A172 (cell line): ENCODE data around the gene FBXO10. TPM values are rescaled to one million over a fixed set of nuclear protein-coding genes. Genes with fewer than 3 reads are reported as not detected.

Experiments
- DNase-seq: peaks from one replicate; pipeline ENCODE4 v3.0.0-alpha.2; 2015; ENCODE audit warnings: low spot score
- total RNA-seq: library from RNA; depleted of rRNA; stranded (reverse); fragments of >200 nt; shearing (Covaris generic); gene quantifications from 2 replicates; pipeline ENCODE4 v1.2.3, GENCODE V29; 2014

The FBXO10 gene
- total RNA-seq, 1 experiment from 2014 or later: 3.9 TPM

GRCh38 chr9:37593883-37594448, 17.8 kb upstream of the FBXO10 start:
- DNase-seq: no peak

GRCh38 chr9:37592108-37592951, 16.1 kb upstream of the FBXO10 start, which contains the start of gene TOMM5:
TOMM5 (minus strand) TSS chr9:37592597; CDS start chr9:37592532, 65 bp downstream.
- DNase-seq: peak; percentile 79

GRCh38 chr9:37587521-37587920, 11.3 kb upstream of the FBXO10 start:
- no peak for DNase-seq

DNA sequence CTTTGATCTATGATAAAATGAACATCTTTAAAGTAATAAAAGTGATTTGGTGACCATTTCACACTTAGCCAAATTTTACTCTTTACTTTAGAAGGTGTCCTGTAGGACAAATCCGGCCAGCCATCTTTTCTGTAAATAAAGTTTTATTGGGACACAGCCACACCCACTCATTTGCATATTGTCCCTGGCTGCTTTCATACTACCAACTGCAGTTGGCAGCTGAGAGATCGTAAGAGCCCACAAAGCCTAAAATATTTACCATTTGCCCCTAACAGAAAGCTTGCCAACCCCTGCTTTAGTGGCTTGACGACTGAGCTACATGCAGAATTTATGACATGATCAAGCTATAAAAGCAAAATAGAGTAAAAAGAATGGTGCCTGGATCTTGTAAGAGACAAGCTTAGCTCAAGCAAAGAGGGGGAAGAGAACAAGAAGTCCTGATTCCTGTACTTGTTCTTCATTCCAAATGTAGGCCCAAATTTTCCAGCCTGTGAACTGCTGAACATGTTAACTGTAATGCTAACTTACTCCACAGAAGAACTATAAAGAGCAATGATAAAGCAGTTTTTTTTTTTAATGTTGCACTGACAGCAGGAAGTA, 7.4 kb upstream of the FBXO10 start:
- DNase-seq: no peak

DNA sequence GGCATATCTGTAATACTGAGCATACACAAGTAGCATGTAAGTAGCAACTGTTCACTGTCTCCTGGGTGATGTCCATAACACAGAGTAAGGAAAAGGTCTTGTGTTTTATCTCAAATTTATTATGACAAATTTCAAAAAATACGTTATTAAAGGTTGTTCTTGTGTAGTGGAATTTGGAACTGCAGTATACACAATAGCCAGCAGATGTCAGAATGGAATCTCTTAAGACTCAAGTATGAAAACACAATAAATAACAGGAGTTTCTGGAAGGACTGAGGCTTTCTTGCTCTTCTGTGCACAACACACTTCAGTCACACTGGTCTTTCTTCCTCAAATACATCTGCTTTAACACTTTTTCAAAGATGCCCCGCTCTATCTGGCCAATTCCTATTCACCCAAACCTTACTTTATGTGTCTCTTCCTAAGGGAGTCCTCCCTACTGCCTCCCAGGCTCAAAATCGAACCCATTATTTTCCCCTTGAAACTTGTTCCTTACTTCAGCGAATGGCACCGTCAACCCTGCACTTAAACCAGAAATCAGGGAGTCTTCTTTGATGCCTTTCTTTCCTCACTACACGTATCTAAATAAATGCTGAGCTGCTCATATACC, 6.5 kb upstream of the FBXO10 start:
- peak; percentile 40 for DNase-seq

DNA sequence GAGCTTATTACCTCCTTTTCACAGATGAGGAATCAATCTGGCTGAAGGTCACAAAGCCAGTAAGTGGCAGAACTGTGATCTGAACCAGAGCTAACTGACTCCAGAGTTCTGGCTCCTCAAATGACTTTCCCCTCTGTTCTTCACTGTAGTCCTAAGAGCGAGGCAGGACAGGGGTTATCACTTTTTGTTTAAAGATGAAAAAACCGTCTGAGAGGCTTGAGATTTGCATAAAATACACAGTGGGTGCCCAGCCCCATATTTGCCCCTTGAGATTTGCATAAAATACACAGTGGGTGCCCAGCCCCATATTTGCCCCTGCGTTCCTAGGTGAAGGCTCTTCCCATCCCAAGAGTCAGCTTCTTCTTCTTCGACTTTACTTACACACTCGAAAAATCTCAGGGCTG, 667 bp downstream of the FBXO10 start:
- no peak for DNase-seq

- DNase-seq: no peak
Measured at GRCh38 chr9:37575001-37575400, 1.2 kb downstream of the FBXO10 start.

DNA sequence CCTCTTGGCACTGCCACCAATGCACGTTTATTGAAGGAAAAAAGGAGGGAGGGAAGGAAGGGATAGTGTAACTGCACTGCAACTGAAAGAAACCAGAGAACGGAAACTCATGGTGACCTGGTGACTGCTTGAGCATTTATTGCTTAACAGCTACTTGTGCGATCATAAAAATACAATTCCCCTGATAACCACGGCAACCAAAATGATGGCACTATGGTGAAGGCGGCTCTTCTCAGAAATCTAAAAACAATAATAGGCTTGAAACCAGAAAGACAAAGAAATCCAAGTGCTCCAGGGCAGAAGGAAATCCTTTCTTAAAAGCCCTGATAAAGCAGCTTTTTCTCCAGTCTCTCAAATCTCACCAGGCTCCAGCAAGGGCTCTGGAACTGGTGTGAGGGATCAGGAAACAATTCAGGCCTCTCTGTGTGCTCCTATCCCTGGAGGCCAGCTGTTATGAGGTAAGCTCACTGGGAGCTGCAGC, 1.9 kb downstream of the FBXO10 start:
- no peak for DNase-seq

DNA sequence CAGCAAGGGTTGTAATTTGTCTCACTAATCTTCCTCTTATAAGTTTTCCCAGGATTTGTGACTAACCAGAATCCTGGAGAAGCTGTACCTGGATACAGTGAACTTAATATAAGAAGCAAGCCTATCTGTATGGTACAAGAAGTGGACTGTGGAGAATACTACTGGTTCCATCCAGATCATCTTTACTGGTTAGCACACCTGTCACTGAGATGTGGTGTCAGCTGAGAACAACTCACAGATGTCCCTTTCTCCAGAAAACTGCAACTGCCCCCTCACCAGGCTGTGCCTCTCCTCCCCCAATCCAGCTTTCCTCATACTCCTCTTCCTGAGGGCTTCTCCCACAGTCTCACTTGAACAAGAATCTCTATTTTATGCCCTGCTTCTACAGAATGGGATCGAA, 4.9 kb downstream of the FBXO10 start:
- no peak for DNase-seq

DNA sequence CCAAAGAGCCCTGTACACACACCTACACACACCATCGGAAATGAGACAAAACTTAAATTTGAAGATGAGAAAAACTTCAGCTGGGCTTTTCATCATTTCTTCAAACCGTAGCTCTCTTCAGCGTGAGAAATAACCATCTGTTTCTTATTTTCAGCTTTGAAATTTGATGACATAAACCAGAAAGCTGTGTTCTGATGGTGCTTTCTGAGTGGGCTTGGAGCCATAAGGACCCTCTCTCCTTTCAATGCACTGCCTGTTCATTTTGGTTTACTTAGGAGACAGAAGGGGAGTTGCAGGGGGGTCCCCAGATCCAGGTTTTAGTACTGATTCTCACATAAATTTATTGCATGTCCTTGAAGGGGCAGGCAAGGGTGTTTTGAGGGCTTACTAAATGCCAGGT, 9.5 kb downstream of the FBXO10 start:
- DNase-seq: no peak

DNA sequence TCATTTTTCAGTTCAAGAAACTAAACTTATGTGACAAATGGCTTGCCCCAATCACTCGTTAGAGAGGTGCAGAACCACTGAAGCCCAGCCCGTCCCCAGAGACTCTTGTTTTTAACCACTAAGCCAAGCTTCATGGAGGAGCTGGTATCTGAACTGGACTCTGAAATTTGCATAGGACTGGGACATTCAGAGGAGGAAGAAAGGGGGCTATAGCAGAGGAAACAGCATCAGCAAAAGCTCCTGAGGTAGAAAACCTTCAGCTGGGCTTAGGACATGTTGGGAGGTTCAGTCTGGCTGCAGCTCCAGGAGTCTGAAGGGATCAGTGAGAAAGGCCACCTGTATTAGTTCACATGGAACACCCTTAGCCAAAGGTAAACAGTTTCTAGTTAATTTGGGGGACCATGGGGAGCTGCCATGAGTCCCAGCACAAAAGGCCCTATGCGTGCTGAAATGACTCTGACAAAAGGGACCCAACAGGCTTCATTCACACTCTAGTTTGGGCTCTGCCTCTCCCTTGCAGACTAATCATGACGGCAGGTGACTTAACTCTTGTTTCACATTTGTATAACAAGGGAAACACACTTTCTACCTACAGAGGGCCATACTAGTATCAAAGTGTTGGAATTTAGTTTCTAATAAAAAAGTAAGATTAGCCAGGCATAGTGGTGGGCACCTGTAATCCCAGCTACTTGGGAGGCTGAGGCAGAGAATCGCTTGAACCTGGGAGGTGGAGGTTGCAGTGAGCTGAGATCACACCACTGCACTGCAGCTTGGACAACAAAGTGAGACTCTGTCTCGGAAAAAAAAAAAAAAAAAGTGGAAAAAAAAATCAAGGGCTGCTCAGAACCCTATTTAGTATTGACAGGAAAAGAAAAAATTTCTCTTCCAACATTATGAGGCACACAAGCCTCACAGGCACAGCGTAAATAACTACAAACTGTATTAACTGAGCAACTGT, 10.2 kb downstream of the FBXO10 start:
- no peak for DNase-seq

DNA sequence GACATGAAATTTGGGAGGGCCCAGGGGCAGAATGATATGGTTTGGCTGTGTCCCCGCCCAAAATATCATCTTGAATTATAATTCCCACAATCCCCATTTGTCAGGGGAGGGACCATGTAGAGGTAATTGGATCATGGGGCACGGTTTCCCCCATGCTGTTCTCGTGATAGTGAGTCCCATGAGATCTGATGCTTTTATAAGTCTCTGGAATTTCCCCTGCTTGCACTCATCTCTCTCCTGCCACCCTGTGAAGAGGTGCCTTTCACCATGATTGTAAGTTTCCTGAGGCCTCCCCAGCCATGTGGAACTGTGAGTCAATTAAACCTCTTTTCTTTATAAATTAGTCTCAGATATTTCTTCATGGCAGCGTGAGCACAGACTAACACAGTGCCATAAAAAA, 11.3 kb downstream of the FBXO10 start:
- DNase-seq: no peak

- DNase-seq: no peak
Measured at GRCh38 chr9:37563806-37564513, 12.2 kb downstream of the FBXO10 start.

- no peak for DNase-seq
Measured at GRCh38 chr9:37562826-37563225, 13.4 kb downstream of the FBXO10 start.

DNA sequence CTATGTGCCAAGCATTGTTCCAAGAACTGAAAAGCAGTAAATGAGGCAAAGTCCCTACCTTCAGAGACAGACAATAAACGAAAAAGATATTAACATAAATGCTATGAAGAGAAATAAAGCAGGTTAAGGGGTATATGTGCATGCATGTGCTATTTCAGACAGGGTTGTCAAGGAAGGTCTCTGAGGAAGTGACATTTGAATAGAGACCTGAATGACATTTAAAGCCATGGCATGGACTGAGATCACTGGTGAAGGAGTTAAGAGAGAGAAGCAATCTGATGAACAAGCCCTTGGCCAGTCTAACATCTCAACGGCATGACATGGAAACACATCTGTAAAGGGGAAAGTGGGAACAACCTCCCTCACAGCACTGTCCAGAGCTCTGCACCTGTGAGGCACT, 14.5 kb downstream of the FBXO10 start:
- DNase-seq: no peak

GRCh38 chr9:37559855-37560592, 16.2 kb downstream of the FBXO10 start:
- no peak for DNase-seq

DNA sequence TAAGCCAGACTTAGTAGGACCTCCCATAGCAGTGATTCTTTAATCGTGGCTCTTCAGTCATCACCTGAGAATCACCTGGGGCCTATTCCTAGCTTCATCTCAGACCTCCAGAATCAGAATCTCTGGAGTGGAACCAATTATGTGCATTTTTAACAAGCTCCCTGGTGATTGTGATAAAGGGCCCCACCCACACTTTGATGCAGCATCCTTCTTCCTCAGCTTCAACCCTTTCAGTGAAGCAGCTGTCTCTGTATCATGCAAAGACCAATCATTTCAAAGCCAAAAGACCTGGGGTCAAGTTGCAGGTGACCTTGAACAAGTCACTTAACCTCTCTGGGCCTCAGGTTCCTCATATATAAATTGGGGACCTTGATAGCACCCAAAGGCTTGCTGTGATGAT, 17.1 kb downstream of the FBXO10 start:
- DNase-seq: no peak

DNA sequence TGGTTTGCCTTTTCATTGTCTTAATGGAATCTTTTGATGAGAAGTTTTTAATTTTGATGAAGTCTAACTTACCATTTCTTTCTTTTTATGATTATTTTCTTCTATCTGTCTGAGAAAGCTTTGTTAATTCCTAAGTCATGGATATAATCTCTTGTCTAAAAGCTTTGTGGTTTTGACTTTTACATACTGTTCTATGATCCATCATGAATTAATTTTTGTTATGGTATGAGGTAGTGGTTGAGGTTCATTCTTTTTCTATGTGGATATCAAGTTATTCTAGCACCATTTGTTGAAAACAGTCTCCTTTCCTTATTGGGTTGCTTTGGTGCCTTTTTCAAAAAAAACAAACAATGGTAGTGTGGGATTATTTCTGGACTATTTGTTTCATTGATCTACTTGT, 20.4 kb downstream of the FBXO10 start:
- DNase-seq: no peak

DNA sequence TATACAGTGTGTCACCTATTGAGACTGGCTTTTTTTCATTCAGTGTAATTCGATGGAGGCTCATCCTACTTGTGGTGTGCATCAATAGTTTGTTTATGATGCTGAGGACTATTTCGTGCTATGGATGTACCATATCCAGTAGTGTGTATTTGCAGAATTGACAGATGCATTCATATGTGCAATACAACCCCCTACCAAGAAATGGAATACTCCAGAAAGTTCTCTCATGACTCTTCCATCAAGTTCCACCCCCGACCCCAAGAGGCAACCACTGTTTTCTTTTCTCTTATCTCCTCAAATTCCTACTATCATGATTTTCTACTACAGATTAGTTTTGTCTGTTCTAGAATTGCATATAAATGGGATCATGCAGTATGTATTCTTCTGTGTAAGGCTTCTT, 21.9 kb downstream of the FBXO10 start:
- DNase-seq: no peak

DNA sequence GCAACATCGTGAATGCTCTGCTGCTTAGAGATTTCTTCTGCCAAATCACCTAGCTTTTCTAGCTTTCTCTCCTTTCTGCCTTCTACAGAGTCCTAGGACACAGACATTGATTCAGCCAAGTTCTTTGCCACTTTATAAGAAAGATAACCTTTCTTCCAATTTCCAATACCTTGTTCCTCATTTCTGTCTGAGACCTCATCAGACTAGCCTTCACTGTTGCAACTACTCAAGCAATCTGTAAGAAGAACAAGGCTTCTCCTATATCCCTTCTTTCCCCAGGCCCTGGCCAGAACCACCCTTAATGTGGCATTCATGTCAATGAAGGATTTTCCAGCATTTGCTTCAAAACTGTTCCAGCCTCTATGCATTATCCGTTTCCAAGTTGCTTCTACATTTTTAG, 24.3 kb downstream of the FBXO10 start:
- no peak for DNase-seq
